A673 (cell line): Measurements from ENCODE around the gene DDR2. TPM values are rescaled to one million over a fixed set of nuclear protein-coding genes. Genes with fewer than 3 reads are reported as not detected.
"Not testable (repeated sequence)": the region's sequence is repeated elsewhere in the genome, so short reads cannot be mapped to it uniquely, and the experiment has no call there.

ENCODE experiments used
- BruUV-seq: library from RNA; stranded (reverse); fragments of 400-500 nt; replicated peaks from 2 replicates; lab custom pipeline; 2021; lab: Mats Ljungman, UMichigan
- CTCF ChIA-PET: fragments of 300-600 bp; sonication (Branson Sonifier 250); formaldehyde crosslinking; loops from one replicate; lab custom pipeline; 2022; ENCODE audit warnings: antibody characterized with exemption; lab: Charles Lee
- POLR2A ChIA-PET: fragments of 300-600 bp; sonication (Branson Sonifier 250); formaldehyde crosslinking; loops from one replicate; lab custom pipeline; 2022; ENCODE audit warnings: antibody characterized with exemption; ENCODE audit not compliant: low non-redundant PET; lab: Charles Lee
- DNase-seq: peaks from one replicate; pipeline ENCODE4 v3.0.0-alpha.2; 2015; ENCODE audit warnings: low spot score
- H3K27ac ChIP-seq: fragments of 200-600 bp; sonication (generic); 2 replicates; pipeline ENCODE4 v1.5.1; 2016; ENCODE audit warnings: mixed run types, low read depth, mild to moderate bottlenecking, mixed read lengths, antibody characterized with exemption, low read length; ENCODE audit not compliant: poor library complexity, severe bottlenecking
- H3K27me3 ChIP-seq: fragments of 200-600 bp; sonication (generic); replicated peaks from 2 replicates; pipeline ENCODE4 v1.6.1; 2017; ENCODE audit warnings: mixed run types, low read depth, mild to moderate bottlenecking, mixed read lengths, antibody characterized with exemption, low read length; ENCODE audit not compliant: insufficient read depth, poor library complexity
- H3K36me3 ChIP-seq: fragments of 200-600 bp; sonication (generic); 2 replicates; pipeline ENCODE4 v1.6.1; 2016; ENCODE audit warnings: mixed run types, mild to moderate bottlenecking, mixed read lengths, antibody characterized with exemption, low read length; ENCODE audit not compliant: insufficient read depth, poor library complexity, severe bottlenecking
- H3K4me1 ChIP-seq: fragments of 200-600 bp; sonication (generic); 2 replicates; pipeline ENCODE4 v1.6.1; 2017; ENCODE audit warnings: mixed run types, mild to moderate bottlenecking, mixed read lengths, antibody characterized with exemption, low read length; ENCODE audit not compliant: insufficient read depth, poor library complexity, severe bottlenecking
- H3K4me3 ChIP-seq: fragments of 200-600 bp; sonication (generic); 2 replicates; pipeline ENCODE4 v1.5.1; 2016; ENCODE audit warnings: low read depth, mixed run types, mild to moderate bottlenecking, mixed read lengths, low read length; ENCODE audit not compliant: poor library complexity, severe bottlenecking
- H3K9me3 ChIP-seq: fragments of 200-600 bp; sonication (generic); 2 replicates; pipeline ENCODE4 v1.6.1; 2016; ENCODE audit warnings: mixed run types, low read depth, mild to moderate bottlenecking, mixed read lengths, antibody characterized with exemption, low read length; ENCODE audit not compliant: poor library complexity, severe bottlenecking
- EZH2 ChIP-seq: fragments of 200-600 bp; sonication (generic); IDR thresholded peaks from 2 replicates; pipeline ENCODE4 v1.6.1; 2017; ENCODE audit warnings: borderline replicate concordance, low read depth, mild to moderate bottlenecking, mixed read lengths, antibody characterized with exemption, low read length; ENCODE audit not compliant: poor library complexity, severe bottlenecking
- intact Hi-C: fragments of 100-400 bp; cut with micrococcal nuclease; formaldehyde crosslinking; loops from one replicate; pipeline ENCODE4 v1.10.0; 2022; ENCODE audit not compliant: unreplicated experiment
- total RNA-seq: library from RNA; stranded (reverse); gene quantifications from 2 replicates; pipeline ENCODE4 v1.2.3, GENCODE V29; 2021
- TF ChIP-seq, protein P1 (sequence below): fragments of 300-800, 200-600 bp; sonication (generic); conservative IDR thresholded peaks from 2 replicates; pipeline ENCODE4 v1.5.1; 2017; ENCODE audit warnings: low read depth, mild to moderate bottlenecking, antibody characterized with exemption, low read length, moderate library complexity, mixed read lengths

Gene DDR2
- total RNA-seq, 1 experiment from 2014 or later: 121 TPM

DNA sequence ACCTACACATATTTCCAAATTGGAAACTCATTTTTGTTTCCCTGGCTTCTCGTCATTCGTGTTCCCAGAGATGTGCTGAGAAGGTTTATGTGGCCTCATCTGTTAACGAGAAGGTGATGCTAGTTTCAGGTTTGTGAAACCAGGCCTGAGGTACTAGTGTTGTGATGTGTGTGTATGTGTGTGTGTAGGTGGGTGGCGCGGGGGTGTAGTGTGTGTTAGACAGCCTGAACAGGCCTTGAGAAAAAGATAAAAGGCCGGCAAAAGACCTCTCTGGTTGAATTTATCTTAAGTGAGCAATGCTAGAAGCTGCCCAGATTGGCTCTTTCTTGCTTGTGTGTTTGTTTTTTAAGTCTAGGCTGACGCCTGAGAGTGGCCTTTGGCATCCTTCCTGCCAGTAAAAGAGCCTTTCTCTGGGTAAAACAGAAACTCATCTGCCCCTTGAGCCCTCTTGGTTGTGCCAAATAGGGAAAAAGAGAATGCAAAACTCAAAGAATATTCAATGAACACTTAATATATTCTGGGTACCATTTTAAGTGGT lies 92.4 kb downstream of the DDR2 start:
- no TSS peak for BruUV-seq
- intact Hi-C loops: no loop called here
- Histone ChIP-seq H3K4me3 (no peak overlapping the region), H3K27ac (no peak overlapping the region), H3K9me3 (no peaks in the 10 kb centered on the region), H3K4me1 (peaks cover 13% of the 10 kb centered on the region), H3K27me3 (no peaks in the 10 kb centered on the region), H3K36me3 (peaks cover 7% of the 10 kb centered on the region)
- no peak for DNase-seq
- ChIA-PET POLR2A (no interaction called here), CTCF (no interaction called here)
- TF ChIP-seq, protein P1, sequence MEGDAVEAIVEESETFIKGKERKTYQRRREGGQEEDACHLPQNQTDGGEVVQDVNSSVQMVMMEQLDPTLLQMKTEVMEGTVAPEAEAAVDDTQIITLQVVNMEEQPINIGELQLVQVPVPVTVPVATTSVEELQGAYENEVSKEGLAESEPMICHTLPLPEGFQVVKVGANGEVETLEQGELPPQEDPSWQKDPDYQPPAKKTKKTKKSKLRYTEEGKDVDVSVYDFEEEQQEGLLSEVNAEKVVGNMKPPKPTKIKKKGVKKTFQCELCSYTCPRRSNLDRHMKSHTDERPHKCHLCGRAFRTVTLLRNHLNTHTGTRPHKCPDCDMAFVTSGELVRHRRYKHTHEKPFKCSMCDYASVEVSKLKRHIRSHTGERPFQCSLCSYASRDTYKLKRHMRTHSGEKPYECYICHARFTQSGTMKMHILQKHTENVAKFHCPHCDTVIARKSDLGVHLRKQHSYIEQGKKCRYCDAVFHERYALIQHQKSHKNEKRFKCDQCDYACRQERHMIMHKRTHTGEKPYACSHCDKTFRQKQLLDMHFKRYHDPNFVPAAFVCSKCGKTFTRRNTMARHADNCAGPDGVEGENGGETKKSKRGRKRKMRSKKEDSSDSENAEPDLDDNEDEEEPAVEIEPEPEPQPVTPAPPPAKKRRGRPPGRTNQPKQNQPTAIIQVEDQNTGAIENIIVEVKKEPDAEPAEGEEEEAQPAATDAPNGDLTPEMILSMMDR: no peak
- TF ChIP-seq EZH2: no peak

GRCh38 chr1:162725301-162725837 lies 93.1 kb downstream of the DDR2 start:
- ChIA-PET POLR2A (no interaction called here), CTCF (no interaction called here)
- intact Hi-C loops: no loop called here
- no TSS peak for BruUV-seq
- no peaks in the 10 kb centered on the region for H3K27me3 ChIP-seq
- peaks cover under 1% of the 10 kb centered on the region for H3K36me3 ChIP-seq
- peaks cover 13% of the 10 kb centered on the region for H3K4me1 ChIP-seq
- no peak for TF ChIP-seq EZH2
- TF ChIP-seq, protein P1: no peak
- H3K4me3 ChIP-seq: no peak overlapping the region
- no peak for DNase-seq
- H3K27ac ChIP-seq: peak overlapping the region; percentile 21
- no peaks in the 10 kb centered on the region for H3K9me3 ChIP-seq

DNA sequence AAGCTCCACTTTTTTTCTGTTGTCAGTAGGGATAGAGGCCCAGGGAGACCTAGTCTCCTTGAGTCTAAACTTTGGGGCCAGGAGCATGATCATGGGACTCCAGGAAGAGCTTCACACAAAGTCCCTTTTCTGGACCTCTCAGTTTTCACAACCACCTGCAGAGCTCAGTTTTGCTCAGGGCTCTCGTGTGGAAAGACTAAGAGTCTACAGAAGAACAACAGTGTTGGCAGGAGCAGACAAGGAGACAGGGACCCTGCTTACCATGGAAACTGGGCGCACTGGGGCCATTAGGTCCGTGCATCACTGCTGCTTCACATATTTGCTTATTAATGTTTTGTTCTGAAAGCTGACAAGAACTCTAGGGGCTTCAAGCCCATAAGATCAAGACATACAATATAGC lies 94.3 kb downstream of the DDR2 start:
- H3K27ac ChIP-seq: no peak overlapping the region
- ChIA-PET CTCF (no interaction called here), POLR2A (no interaction called here)
- H3K4me1 ChIP-seq: peaks cover 14% of the 10 kb centered on the region
- intact Hi-C loops: no loop called here
- DNase-seq: peak; percentile 33
- no peaks in the 10 kb centered on the region for H3K9me3 ChIP-seq
- BruUV-seq: no TSS peak
- TF ChIP-seq, protein P1: no peak
- TF ChIP-seq EZH2: no peak
- no peaks in the 10 kb centered on the region for H3K36me3 ChIP-seq
- no peaks in the 10 kb centered on the region for H3K27me3 ChIP-seq
- H3K4me3 ChIP-seq: no peak overlapping the region

- POLR2A ChIA-PET, H3K9me3 ChIP-seq, BruUV-seq, intact Hi-C loops, H3K36me3 ChIP-seq, H3K27ac ChIP-seq, CTCF ChIA-PET, H3K4me3 ChIP-seq, DNase-seq, H3K27me3 ChIP-seq: not testable (repeated sequence)
- H3K4me1 ChIP-seq: peaks cover 24% of the 10 kb centered on the region
These were observed 95.2 kb downstream of the DDR2 start for GRCh38 chr1:162727493-162727892.
